Sciatic nerve (tissue), 2 donors: ENCODE results near the gene C17orf75. TPM values are rescaled to one million over a fixed set of nuclear protein-coding genes. Genes with fewer than 3 reads are reported as not detected.

Experiments
- ATAC-seq: fragments of 200-7000 bp; cut with Tn5 transposase; one replicate; pipeline ENCODE4 v1.9.1; 2020; ENCODE audit warnings: mild to moderate bottlenecking, moderate library complexity
- DNase-seq: peaks from one replicate; pipeline ENCODE4 v3.0.0-alpha.2; 2020; ENCODE audit warnings: low spot score
- intact Hi-C: fragments of 100-400 bp; cut with DNase I; formaldehyde crosslinking; loops from one replicate; pipeline ENCODE4 v1.14.2; 2022
- microRNA-seq: library from miRNA; unstranded; fragments of <30 nt; microRNA quantifications from one replicate; pipeline ENCODE4 v1.2.0, GENCODE V29; 2020
- total RNA-seq: library from RNA; stranded (reverse); fragmentation: NEBNext Ultra II Directional; extraction: Animal tissue kit (Norgen Biotek cat#: 25700); gene quantifications from one replicate; pipeline ENCODE4 v1.2.1, GENCODE V29; 2021
- donor health status: DM: no; HTN: no; CAD: no.
- donor health status: DM: no; HTN: no; CAD: no.

Gene C17orf75
- total RNA-seq, 1 donor from 2014 or later = 12.1 TPM

- DNase-seq = no peak
- no peak for ATAC-seq
- intact Hi-C loops = no loop called here
Measured at GRCh38 chr17:32285746-32286517, 56.0 kb downstream of the C17orf75 start.

DNA sequence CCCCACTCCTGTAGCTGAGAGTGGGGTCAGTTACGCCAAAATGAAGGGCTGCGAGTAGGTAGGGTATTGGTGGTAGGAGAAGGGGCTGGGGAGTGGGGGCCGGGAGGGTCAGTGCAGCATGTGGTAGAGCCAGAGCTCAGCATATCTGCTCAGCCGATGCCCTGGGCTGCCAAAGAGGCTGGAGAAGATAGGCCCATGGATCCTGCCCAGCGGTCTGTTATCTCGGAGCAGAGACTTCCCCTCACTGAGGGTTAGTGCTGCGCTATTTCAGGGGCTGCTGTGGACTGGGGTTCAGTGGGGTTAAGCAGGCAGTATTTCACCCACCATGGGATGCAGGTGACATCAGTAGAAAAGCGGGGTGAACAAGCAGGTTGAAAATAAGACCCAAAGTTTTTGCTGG lies 56.7 kb downstream of the C17orf75 start:
- ATAC-seq = no peak
- intact Hi-C loops = no loop called here

GRCh38 chr17:32283745-32284201 lies 58.2 kb downstream of the C17orf75 start:
- ATAC-seq (no peak), DNase-seq (no peak)
- intact Hi-C loops = no loop called here

More for the DNA sequence above, 56.7 kb downstream of the C17orf75 start:
- DNase-seq = no peak

GRCh38 chr17:32281011-32281451 lies 60.9 kb downstream of the C17orf75 start:
- intact Hi-C loops = no loop called here
- peak; percentile 66 for DNase-seq
- peak; percentile 29 for ATAC-seq

DNA sequence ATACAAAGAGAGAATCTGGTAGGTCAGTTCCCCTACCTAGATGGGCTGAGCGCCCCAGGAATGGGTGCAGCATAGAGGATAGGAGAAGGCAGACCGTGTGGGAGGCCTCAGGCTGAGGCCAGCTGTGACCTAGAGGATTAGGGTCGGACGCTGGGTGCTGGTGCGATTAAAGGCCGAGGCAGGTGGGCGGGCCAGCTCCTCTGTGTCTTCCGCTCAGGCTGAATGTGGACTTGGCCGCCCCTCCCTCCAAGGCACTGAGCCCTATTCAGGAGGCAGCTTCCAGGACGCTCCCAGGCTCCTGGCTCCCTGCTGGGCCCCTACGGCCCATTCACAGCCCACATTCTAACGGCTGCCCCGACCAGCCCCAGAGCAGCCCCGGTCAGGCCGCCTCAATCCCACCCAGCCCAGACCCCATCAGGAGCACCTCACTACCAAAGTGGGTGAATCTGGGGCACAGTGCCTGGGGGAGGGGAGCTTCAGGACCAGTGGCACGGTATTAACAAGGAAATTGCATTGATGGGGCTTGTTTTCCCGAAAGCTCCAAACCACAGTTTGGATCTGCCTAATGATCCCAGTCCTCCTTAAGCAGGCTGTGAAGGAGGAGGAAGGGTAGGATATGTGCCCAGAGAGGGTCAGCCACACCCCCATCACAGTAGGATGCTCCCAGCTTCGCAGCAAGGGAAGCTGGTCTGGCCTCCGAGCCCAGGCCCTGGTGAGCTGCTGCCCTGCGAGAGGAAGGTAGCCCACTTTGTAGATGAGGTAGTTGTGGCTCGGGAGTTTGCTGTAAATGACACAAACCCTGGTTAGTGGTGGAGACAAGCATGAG lies 61.9 kb downstream of the C17orf75 start:
- DNase-seq (no peak), ATAC-seq (no peak)
- intact Hi-C loops = no loop called here

- ATAC-seq (no peak), DNase-seq (no peak)
- intact Hi-C loops = no loop called here
Measured at GRCh38 chr17:32278815-32279214, 63.2 kb downstream of the C17orf75 start.

Small RNA genes within 50 kb of the gene (microRNA-seq; reads per million reads assigned to microRNA genes)
- gene MIR632 = 2.5 reads per million

Other genes starting within 250 kb of the C17orf75 start
- 50.4 TPM for gene RHOT1, start 199.7 kb downstream of the C17orf75 start, total RNA-seq
- 1.1 TPM for gene RHBDL3, start 76.3 kb downstream of the C17orf75 start, total RNA-seq
- gene ZNF207, start 8.0 kb upstream of the C17orf75 start, total RNA-seq = 169 TPM
- gene PSMD11, start 102.3 kb upstream of the C17orf75 start, total RNA-seq = 58.8 TPM
- gene CDK5R1, start 144.8 kb upstream of the C17orf75 start, total RNA-seq = 1.3 TPM